ENCODE data around the gene HPD. TPM values are rescaled to one million over a fixed set of nuclear protein-coding genes. Genes with fewer than 3 reads are reported as not detected.

Gene HPD
- total and polyA plus RNA-seq, 2 donors (not counting 3 experiments of a cell fraction or from before 2014, with no cell fraction given): not detected

- CTCF ChIA-PET: interaction anchor here (0.6 to 12.7 kb wide), 43 partner anchors 13 to 242 kb away, joined by 3 to 774 read pairs (median 8); partner anchors contain the start of genes CFAP251, PSMD9, SETD1B and TMEM120B
- H4K20me1 ChIP-seq (replicated peaks; ENCODE audit: control insufficient read depth, extremely low read depth, insufficient read depth, low read length): no peaks in the 10 kb centered on the region
- H3K27ac ChIP-seq (ENCODE audit: insufficient read depth, low read depth, low read length): peak overlapping the region; percentile 1
- no peak overlapping the region for H3K4me3 ChIP-seq (replicated peaks in 1 of 3; ENCODE audit: insufficient read depth in 1 of 3, low read depth in 1 of 3, low read length in 3 of 3)
- POLR2A ChIA-PET: interaction anchor here (0.9 to 5.7 kb wide), 5 partner anchors 8 to 94 kb away, joined by 4 to 37 read pairs (median 8); partner anchors contain the start of gene PSMD9
- H3K36me3 ChIP-seq (ENCODE audit: control insufficient read depth in 2 of 2, extremely low read depth in 1 of 2, insufficient read depth in 2 of 2, low read length in 2 of 2): peaks cover 2 to 16% of the 10 kb centered on the region in 2 experiments
- peaks cover 22% of the 10 kb centered on the region for H3K79me2 ChIP-seq (ENCODE audit: control insufficient read depth, insufficient read depth, low read length)
- H2AFZ ChIP-seq (ENCODE audit: low read depth, low read length): no peak overlapping the region
- no peaks in the 10 kb centered on the region for H3K9me3 ChIP-seq (replicated peaks; ENCODE audit: control insufficient read depth, insufficient read depth, low read length)
- no peak overlapping the region for H3K4me2 ChIP-seq (ENCODE audit: insufficient read depth, low read length)
- dilution Hi-C loops (cut with MboI; ENCODE audit: extremely low pct_ligation_motif_present, low sequenced_read_pairs) (no loop called here), intact Hi-C loops (cut with micrococcal nuclease) (loop anchor here (1.0 to 5.0 kb wide), 8 partner anchors 18 to 212 kb away; partner anchors contain the start of genes KDM2B, ORAI1 and PSMD9)
- peaks cover 46% of the 10 kb centered on the region for H3K4me1 ChIP-seq (ENCODE audit: control insufficient read depth, extremely low read depth, insufficient read depth, low read length)
- DNase-seq (ENCODE audit: low read depth, low spot score) (no peak), FAIRE-seq (no peak)
- TF ChIP-seq POLR2A (IDR thresholded peaks at IDR 0.05; ENCODE audit: low read depth, low read length) (no peak), FOS (IDR thresholded peaks at IDR 0.05; ENCODE audit: borderline replicate concordance, insufficient read depth, low read length) (no peak), GATA2 (IDR thresholded peaks at IDR 0.05; ENCODE audit: insufficient read depth, insufficient read length, low read depth, low read length) (no peak), POLR2AphosphoS5 (IDR thresholded peaks at IDR 0.05; ENCODE audit: insufficient read depth, low read depth, low read length) (no peak), MYC (IDR thresholded peaks at IDR 0.05; ENCODE audit: low read depth, low read length) (no peak), JUN (IDR thresholded peaks at IDR 0.05; ENCODE audit: borderline replicate concordance, insufficient read depth, insufficient read length, low read depth) (no peak), EZH2 (IDR thresholded peaks at IDR 0.05; ENCODE audit: borderline replicate concordance, low read depth, low read length, severe bottlenecking) (no peak)
- TF ChIP-seq, protein P1, sequence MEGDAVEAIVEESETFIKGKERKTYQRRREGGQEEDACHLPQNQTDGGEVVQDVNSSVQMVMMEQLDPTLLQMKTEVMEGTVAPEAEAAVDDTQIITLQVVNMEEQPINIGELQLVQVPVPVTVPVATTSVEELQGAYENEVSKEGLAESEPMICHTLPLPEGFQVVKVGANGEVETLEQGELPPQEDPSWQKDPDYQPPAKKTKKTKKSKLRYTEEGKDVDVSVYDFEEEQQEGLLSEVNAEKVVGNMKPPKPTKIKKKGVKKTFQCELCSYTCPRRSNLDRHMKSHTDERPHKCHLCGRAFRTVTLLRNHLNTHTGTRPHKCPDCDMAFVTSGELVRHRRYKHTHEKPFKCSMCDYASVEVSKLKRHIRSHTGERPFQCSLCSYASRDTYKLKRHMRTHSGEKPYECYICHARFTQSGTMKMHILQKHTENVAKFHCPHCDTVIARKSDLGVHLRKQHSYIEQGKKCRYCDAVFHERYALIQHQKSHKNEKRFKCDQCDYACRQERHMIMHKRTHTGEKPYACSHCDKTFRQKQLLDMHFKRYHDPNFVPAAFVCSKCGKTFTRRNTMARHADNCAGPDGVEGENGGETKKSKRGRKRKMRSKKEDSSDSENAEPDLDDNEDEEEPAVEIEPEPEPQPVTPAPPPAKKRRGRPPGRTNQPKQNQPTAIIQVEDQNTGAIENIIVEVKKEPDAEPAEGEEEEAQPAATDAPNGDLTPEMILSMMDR (IDR thresholded peaks at IDR 0.05; ENCODE audit: extremely low read depth in 1 of 2, insufficient read depth in 1 of 2, low read depth in 1 of 2, low read length in 2 of 2): no peak
- TF ChIP-seq, protein P2, sequence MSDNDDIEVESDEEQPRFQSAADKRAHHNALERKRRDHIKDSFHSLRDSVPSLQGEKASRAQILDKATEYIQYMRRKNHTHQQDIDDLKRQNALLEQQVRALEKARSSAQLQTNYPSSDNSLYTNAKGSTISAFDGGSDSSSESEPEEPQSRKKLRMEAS (IDR thresholded peaks at IDR 0.05; ENCODE audit: insufficient read depth, insufficient read length): no peak
- peak overlapping the region; percentile 6 for H3K9ac ChIP-seq (replicated peaks; ENCODE audit: extremely low read depth, insufficient read depth, low read length)
- H3K9me1 ChIP-seq (replicated peaks; ENCODE audit: control insufficient read depth, extremely low read depth, insufficient read depth, low read length): no peaks in the 10 kb centered on the region
- no peaks in the 10 kb centered on the region for H3K27me3 ChIP-seq (ENCODE audit: control insufficient read depth in 2 of 2, insufficient read depth in 2 of 2, low read length in 2 of 2)
- no TSS peak for BruUV-seq (replicated peaks)
These were observed 64.1 kb downstream of the HPD start for GRCh38 chr12:121794534-121795033.
